ENCODE results near the gene CCDC85A. TPM values are rescaled to one million over a fixed set of nuclear protein-coding genes. Genes with fewer than 3 reads are reported as not detected.

CCDC85A gene
- total and polyA plus RNA-seq, 2 experiments from 2014 or later, result 0.21 to 0.24 TPM

GRCh38 chr2:56197816-56198215 is 14.0 kb downstream of the CCDC85A start:
- Histone ChIP-seq H4K20me1 (replicated peaks; ENCODE audit: insufficient read depth) (0 out of 2 replicates have a peak, but pooled peaks cover 3% of the 10 kb centered on the region), H3K4me2 (no peak overlapping the region), H3K79me2 (replicated peaks; ENCODE audit: insufficient read depth) (no peaks in the 10 kb centered on the region), H2AFZ (no peak overlapping the region), H3K27me3 (ENCODE audit: insufficient read depth) (no peaks in the 10 kb centered on the region), H3K4me1 (ENCODE audit: insufficient read depth) (no peaks in the 10 kb centered on the region), H3K4me3 (no peak overlapping the region), H3F3A (replicated peaks; ENCODE audit: low read depth) (no peaks in the 10 kb centered on the region), H3K9me2 (ENCODE audit: insufficient read depth) (no peaks in the 10 kb centered on the region), H3K27ac (ENCODE audit: low read depth) (no peak overlapping the region), H3K36me3 (ENCODE audit: insufficient read depth) (no peaks in the 10 kb centered on the region)
- Mint-ChIP-seq H3K27ac (no peak overlapping the region), H3K4me3 (no peak overlapping the region), H3K36me3 (ENCODE audit: low read depth) (no peaks in the 10 kb centered on the region), H3K27me3 (ENCODE audit: insufficient read depth, low read depth, poor library complexity) (peaks cover 4% of the 10 kb centered on the region), H3K4me1 (peaks cover 3% of the 10 kb centered on the region; the same call in 1 of the 3 replicates), H3K9me3 (no peaks in the 10 kb centered on the region)
- TF ChIP-seq CTCF (conservative IDR thresholded peaks at IDR 0.05; ENCODE audit: low read depth in 2 of 2) (no peak), ZNF331 (CRISPR knock-in tag; IDR thresholded peaks at IDR 0.05; ENCODE audit: low read depth) (no peak)
- TF ChIP-seq, protein P1, sequence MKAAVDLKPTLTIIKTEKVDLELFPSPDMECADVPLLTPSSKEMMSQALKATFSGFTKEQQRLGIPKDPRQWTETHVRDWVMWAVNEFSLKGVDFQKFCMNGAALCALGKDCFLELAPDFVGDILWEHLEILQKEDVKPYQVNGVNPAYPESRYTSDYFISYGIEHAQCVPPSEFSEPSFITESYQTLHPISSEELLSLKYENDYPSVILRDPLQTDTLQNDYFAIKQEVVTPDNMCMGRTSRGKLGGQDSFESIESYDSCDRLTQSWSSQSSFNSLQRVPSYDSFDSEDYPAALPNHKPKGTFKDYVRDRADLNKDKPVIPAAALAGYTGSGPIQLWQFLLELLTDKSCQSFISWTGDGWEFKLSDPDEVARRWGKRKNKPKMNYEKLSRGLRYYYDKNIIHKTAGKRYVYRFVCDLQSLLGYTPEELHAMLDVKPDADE (IDR thresholded peaks at IDR 0.05), result no peak
- ATAC-seq, result no peak
- no peak for DNase-seq (ENCODE audit: low spot score)

DNA sequence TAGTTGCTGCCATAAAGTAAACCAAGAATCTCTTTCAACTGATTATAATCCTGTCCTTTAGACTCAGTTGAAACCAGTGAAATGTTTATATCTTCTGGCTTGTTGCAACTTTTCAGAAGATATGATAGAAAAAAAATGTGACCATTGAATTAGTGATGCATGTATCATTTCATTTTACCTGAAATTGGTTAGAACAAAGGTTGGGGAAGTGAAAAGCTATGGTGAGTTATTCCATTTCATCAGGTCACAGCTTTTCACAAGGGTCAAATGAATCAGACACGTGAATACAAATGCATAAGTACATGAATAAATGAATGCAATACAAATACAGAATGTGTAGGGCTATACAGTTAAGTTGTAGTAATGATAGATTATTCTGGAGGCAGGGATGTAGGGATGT is 15.1 kb downstream of the CCDC85A start:
- Histone ChIP-seq H3K79me2 (replicated peaks; ENCODE audit: insufficient read depth) (no peaks in the 10 kb centered on the region), H3K4me3 (no peak overlapping the region), H3K9me2 (ENCODE audit: insufficient read depth) (no peaks in the 10 kb centered on the region), H3K27me3 (ENCODE audit: insufficient read depth) (no peaks in the 10 kb centered on the region), H2AFZ (no peak overlapping the region), H4K20me1 (replicated peaks; ENCODE audit: insufficient read depth) (0 out of 2 replicates have a peak, but pooled peaks cover 3% of the 10 kb centered on the region), H3K36me3 (ENCODE audit: insufficient read depth) (no peaks in the 10 kb centered on the region), H3F3A (replicated peaks; ENCODE audit: low read depth) (no peaks in the 10 kb centered on the region), H3K4me1 (ENCODE audit: insufficient read depth) (no peaks in the 10 kb centered on the region), H3K4me2 (no peak overlapping the region), H3K27ac (ENCODE audit: low read depth) (no peak overlapping the region)
- DNase-seq (ENCODE audit: low spot score) (no peak), ATAC-seq (no peak)
- no peaks in the 10 kb centered on the region for H3K9me3 Mint-ChIP-seq
- peaks cover 3% of the 10 kb centered on the region; the same call in 1 of the 3 replicates for H3K4me1 Mint-ChIP-seq
- H3K36me3 Mint-ChIP-seq (ENCODE audit: low read depth), result no peaks in the 10 kb centered on the region
- no peak overlapping the region for H3K27ac Mint-ChIP-seq
- no peak overlapping the region for H3K4me3 Mint-ChIP-seq
- H3K27me3 Mint-ChIP-seq (ENCODE audit: insufficient read depth, low read depth, poor library complexity), result peaks cover 2% of the 10 kb centered on the region
- TF ChIP-seq EZH2phosphoT487 (IDR thresholded peaks at IDR 0.05; ENCODE audit: unreplicated experiment), result no peak
- TF ChIP-seq STAT1 (IDR thresholded peaks at IDR 0.05; ENCODE audit: unreplicated experiment), result no peak
- TF ChIP-seq NANOG (IDR thresholded peaks at IDR 0.05; ENCODE audit: borderline replicate concordance), result no peak
- no peak for TF ChIP-seq EZH2 (IDR thresholded peaks at IDR 0.05; ENCODE audit: low read depth, unreplicated experiment)
- TF ChIP-seq REST (IDR thresholded peaks at IDR 0.05; ENCODE audit: unreplicated experiment), result no peak
- TF ChIP-seq, protein P2, sequence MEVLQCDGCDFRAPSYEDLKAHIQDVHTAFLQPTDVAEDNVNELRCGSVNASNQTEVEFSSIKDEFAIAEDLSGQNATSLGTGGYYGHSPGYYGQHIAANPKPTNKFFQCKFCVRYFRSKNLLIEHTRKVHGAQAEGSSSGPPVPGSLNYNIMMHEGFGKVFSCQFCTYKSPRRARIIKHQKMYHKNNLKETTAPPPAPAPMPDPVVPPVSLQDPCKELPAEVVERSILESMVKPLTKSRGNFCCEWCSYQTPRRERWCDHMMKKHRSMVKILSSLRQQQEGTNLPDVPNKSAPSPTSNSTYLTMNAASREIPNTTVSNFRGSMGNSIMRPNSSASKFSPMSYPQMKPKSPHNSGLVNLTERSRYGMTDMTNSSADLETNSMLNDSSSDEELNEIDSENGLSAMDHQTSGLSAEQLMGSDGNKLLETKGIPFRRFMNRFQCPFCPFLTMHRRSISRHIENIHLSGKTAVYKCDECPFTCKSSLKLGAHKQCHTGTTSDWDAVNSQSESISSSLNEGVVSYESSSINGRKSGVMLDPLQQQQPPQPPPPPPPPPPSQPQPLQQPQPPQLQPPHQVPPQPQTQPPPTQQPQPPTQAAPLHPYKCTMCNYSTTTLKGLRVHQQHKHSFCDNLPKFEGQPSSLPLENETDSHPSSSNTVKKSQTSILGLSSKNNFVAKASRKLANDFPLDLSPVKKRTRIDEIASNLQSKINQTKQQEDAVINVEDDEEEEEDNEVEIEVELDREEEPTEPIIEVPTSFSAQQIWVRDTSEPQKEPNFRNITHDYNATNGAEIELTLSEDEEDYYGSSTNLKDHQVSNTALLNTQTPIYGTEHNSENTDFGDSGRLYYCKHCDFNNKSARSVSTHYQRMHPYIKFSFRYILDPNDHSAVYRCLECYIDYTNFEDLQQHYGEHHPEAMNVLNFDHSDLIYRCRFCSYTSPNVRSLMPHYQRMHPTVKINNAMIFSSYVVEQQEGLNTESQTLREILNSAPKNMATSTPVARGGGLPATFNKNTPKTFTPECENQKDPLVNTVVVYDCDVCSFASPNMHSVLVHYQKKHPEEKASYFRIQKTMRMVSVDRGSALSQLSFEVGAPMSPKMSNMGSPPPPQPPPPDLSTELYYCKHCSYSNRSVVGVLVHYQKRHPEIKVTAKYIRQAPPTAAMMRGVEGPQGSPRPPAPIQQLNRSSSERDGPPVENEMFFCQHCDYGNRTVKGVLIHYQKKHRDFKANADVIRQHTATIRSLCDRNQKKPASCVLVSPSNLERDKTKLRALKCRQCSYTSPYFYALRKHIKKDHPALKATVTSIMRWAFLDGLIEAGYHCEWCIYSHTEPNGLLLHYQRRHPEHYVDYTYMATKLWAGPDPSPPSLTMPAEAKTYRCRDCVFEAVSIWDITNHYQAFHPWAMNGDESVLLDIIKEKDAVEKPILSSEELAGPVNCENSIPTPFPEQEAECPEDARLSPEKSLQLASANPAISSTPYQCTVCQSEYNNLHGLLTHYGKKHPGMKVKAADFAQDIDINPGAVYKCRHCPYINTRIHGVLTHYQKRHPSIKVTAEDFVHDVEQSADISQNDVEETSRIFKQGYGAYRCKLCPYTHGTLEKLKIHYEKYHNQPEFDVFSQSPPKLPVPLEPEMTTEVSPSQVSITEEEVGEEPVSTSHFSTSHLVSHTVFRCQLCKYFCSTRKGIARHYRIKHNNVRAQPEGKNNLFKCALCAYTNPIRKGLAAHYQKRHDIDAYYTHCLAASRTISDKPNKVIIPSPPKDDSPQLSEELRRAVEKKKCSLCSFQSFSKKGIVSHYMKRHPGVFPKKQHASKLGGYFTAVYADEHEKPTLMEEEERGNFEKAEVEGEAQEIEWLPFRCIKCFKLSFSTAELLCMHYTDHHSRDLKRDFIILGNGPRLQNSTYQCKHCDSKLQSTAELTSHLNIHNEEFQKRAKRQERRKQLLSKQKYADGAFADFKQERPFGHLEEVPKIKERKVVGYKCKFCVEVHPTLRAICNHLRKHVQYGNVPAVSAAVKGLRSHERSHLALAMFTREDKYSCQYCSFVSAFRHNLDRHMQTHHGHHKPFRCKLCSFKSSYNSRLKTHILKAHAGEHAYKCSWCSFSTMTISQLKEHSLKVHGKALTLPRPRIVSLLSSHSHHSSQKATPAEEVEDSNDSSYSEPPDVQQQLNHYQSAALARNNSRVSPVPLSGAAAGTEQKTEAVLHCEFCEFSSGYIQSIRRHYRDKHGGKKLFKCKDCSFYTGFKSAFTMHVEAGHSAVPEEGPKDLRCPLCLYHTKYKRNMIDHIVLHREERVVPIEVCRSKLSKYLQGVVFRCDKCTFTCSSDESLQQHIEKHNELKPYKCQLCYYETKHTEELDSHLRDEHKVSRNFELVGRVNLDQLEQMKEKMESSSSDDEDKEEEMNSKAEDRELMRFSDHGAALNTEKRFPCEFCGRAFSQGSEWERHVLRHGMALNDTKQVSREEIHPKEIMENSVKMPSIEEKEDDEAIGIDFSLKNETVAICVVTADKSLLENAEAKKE (CRISPR knock-in tag; IDR thresholded peaks at IDR 0.05), result no peak
- TF ChIP-seq POLR2AphosphoS5 (IDR thresholded peaks at IDR 0.05; ENCODE audit: low read depth), result no peak

All from GM23338 (cell line).